ENCODE measurements around the gene SLC8A3.

The SLC8A3 gene

GRCh38 chr14:70047598-70048312 is 141.0 kb downstream of the SLC8A3 start:
- Mint-ChIP-seq H3K36me3 (ENCODE audit: insufficient read depth) (no peaks in the 10 kb centered on the region), H3K4me3 (no peak overlapping the region), H3K27ac (ENCODE audit: low read depth) (no peak overlapping the region), H3K27me3 (peaks cover 59% of the 10 kb centered on the region), H3K4me1 (no peaks in the 10 kb centered on the region), H3K9me3 (no peaks in the 10 kb centered on the region)
- ATAC-seq (replicated peaks; ENCODE audit: extremely low read depth, poor library complexity, severe bottlenecking) (no peak), DNase-seq (ENCODE audit: low spot score in 2 of 2) (no peak)

GRCh38 chr14:70045844-70046535 is 142.8 kb downstream of the SLC8A3 start:
- Mint-ChIP-seq H3K36me3 (ENCODE audit: insufficient read depth) (no peaks in the 10 kb centered on the region), H3K4me1 (no peaks in the 10 kb centered on the region), H3K9me3 (no peaks in the 10 kb centered on the region), H3K4me3 (no peak overlapping the region), H3K27ac (ENCODE audit: low read depth) (no peak overlapping the region), H3K27me3 (peaks cover 69% of the 10 kb centered on the region)
- ATAC-seq (replicated peaks; ENCODE audit: extremely low read depth, poor library complexity, severe bottlenecking) (no peak), DNase-seq (ENCODE audit: low spot score in 2 of 2) (no peak)

- H3K4me3 Mint-ChIP-seq: no peak overlapping the region
- ATAC-seq (replicated peaks; ENCODE audit: extremely low read depth, poor library complexity, severe bottlenecking) (no peak), DNase-seq (ENCODE audit: low spot score in 2 of 2) (no peak)
- no peaks in the 10 kb centered on the region for H3K36me3 Mint-ChIP-seq (ENCODE audit: insufficient read depth)
- H3K4me1 Mint-ChIP-seq: no peaks in the 10 kb centered on the region
- H3K27me3 Mint-ChIP-seq: peaks cover 75% of the 10 kb centered on the region
- H3K9me3 Mint-ChIP-seq: no peaks in the 10 kb centered on the region
- no peak overlapping the region for H3K27ac Mint-ChIP-seq (ENCODE audit: low read depth)
Measured at GRCh38 chr14:70045310-70045709, 143.4 kb downstream of the SLC8A3 start.

- Mint-ChIP-seq H3K27me3 (peaks cover 81% of the 10 kb centered on the region), H3K4me1 (no peaks in the 10 kb centered on the region), H3K27ac (ENCODE audit: low read depth) (no peak overlapping the region), H3K9me3 (no peaks in the 10 kb centered on the region), H3K4me3 (no peak overlapping the region), H3K36me3 (ENCODE audit: insufficient read depth) (no peaks in the 10 kb centered on the region)
- DNase-seq (ENCODE audit: low spot score in 2 of 2): no peak
- ATAC-seq (replicated peaks; ENCODE audit: extremely low read depth, poor library complexity, severe bottlenecking): no peak
Measured at GRCh38 chr14:70043001-70043400, 145.8 kb downstream of the SLC8A3 start.

- peaks cover 81% of the 10 kb centered on the region for H3K27me3 Mint-ChIP-seq
- no peak overlapping the region for H3K4me3 Mint-ChIP-seq
- H3K9me3 Mint-ChIP-seq: no peaks in the 10 kb centered on the region
- no peak overlapping the region for H3K27ac Mint-ChIP-seq (ENCODE audit: low read depth)
- ATAC-seq (replicated peaks; ENCODE audit: extremely low read depth, poor library complexity, severe bottlenecking) (no peak), DNase-seq (ENCODE audit: low spot score in 2 of 2) (no peak)
- H3K36me3 Mint-ChIP-seq (ENCODE audit: insufficient read depth): no peaks in the 10 kb centered on the region
- no peaks in the 10 kb centered on the region for H3K4me1 Mint-ChIP-seq
Measured at GRCh38 chr14:70036665-70037064, 152.1 kb downstream of the SLC8A3 start.

GRCh38 chr14:70034257-70034656 is 154.5 kb downstream of the SLC8A3 start:
- H3K36me3 Mint-ChIP-seq (ENCODE audit: insufficient read depth): no peaks in the 10 kb centered on the region
- H3K27ac Mint-ChIP-seq (ENCODE audit: low read depth): no peak overlapping the region
- ATAC-seq (replicated peaks; ENCODE audit: extremely low read depth, poor library complexity, severe bottlenecking) (no peak), DNase-seq (ENCODE audit: low spot score in 2 of 2) (no peak)
- peaks cover 66% of the 10 kb centered on the region for H3K27me3 Mint-ChIP-seq
- H3K9me3 Mint-ChIP-seq: no peaks in the 10 kb centered on the region
- H3K4me3 Mint-ChIP-seq: no peak overlapping the region
- no peaks in the 10 kb centered on the region for H3K4me1 Mint-ChIP-seq

- Mint-ChIP-seq H3K27me3 (peaks cover 59% of the 10 kb centered on the region), H3K9me3 (no peaks in the 10 kb centered on the region), H3K4me3 (no peak overlapping the region), H3K27ac (ENCODE audit: low read depth) (no peak overlapping the region), H3K4me1 (no peaks in the 10 kb centered on the region), H3K36me3 (ENCODE audit: insufficient read depth) (no peaks in the 10 kb centered on the region)
- ATAC-seq (replicated peaks; ENCODE audit: extremely low read depth, poor library complexity, severe bottlenecking) (no peak), DNase-seq (ENCODE audit: low spot score in 2 of 2) (no peak)
Measured at GRCh38 chr14:70033561-70033960, 155.2 kb downstream of the SLC8A3 start.

GRCh38 chr14:70033116-70033515 is 155.6 kb downstream of the SLC8A3 start:
- no peaks in the 10 kb centered on the region for H3K36me3 Mint-ChIP-seq (ENCODE audit: insufficient read depth)
- ATAC-seq (replicated peaks; ENCODE audit: extremely low read depth, poor library complexity, severe bottlenecking): no peak
- no peak overlapping the region for H3K27ac Mint-ChIP-seq (ENCODE audit: low read depth)
- no peak for DNase-seq (ENCODE audit: low spot score in 2 of 2)
- H3K9me3 Mint-ChIP-seq: no peaks in the 10 kb centered on the region
- H3K4me3 Mint-ChIP-seq: no peak overlapping the region
- H3K27me3 Mint-ChIP-seq: peaks cover 55% of the 10 kb centered on the region
- H3K4me1 Mint-ChIP-seq: no peaks in the 10 kb centered on the region

GRCh38 chr14:70032447-70032846 is 156.3 kb downstream of the SLC8A3 start:
- Mint-ChIP-seq H3K4me3 (no peak overlapping the region), H3K4me1 (no peaks in the 10 kb centered on the region), H3K9me3 (no peaks in the 10 kb centered on the region), H3K27ac (ENCODE audit: low read depth) (no peak overlapping the region), H3K36me3 (ENCODE audit: insufficient read depth) (no peaks in the 10 kb centered on the region), H3K27me3 (peaks cover 48% of the 10 kb centered on the region)
- no peak for ATAC-seq (replicated peaks; ENCODE audit: extremely low read depth, poor library complexity, severe bottlenecking)
- DNase-seq (ENCODE audit: low spot score in 2 of 2): no peak

GRCh38 chr14:70032016-70032415 is 156.7 kb downstream of the SLC8A3 start:
- H3K27ac Mint-ChIP-seq (ENCODE audit: low read depth): no peak overlapping the region
- no peak for DNase-seq (ENCODE audit: low spot score in 2 of 2)
- H3K36me3 Mint-ChIP-seq (ENCODE audit: insufficient read depth): no peaks in the 10 kb centered on the region
- H3K9me3 Mint-ChIP-seq: no peaks in the 10 kb centered on the region
- no peak for ATAC-seq (replicated peaks; ENCODE audit: extremely low read depth, poor library complexity, severe bottlenecking)
- peaks cover 47% of the 10 kb centered on the region for H3K27me3 Mint-ChIP-seq
- H3K4me1 Mint-ChIP-seq: no peaks in the 10 kb centered on the region
- no peak overlapping the region for H3K4me3 Mint-ChIP-seq

GRCh38 chr14:70029296-70030132 is 159.2 kb downstream of the SLC8A3 start:
- Mint-ChIP-seq H3K4me1 (no peaks in the 10 kb centered on the region), H3K9me3 (no peaks in the 10 kb centered on the region), H3K36me3 (ENCODE audit: insufficient read depth) (no peaks in the 10 kb centered on the region), H3K27me3 (peaks cover 28% of the 10 kb centered on the region), H3K4me3 (no peak overlapping the region), H3K27ac (ENCODE audit: low read depth) (no peak overlapping the region)
- ATAC-seq (replicated peaks; ENCODE audit: extremely low read depth, poor library complexity, severe bottlenecking) (no peak), DNase-seq (ENCODE audit: low spot score in 2 of 2) (no peak)

GRCh38 chr14:70027785-70028428 is 160.8 kb downstream of the SLC8A3 start:
- Mint-ChIP-seq H3K4me3 (no peak overlapping the region), H3K4me1 (no peaks in the 10 kb centered on the region), H3K27me3 (peaks cover 13% of the 10 kb centered on the region), H3K36me3 (ENCODE audit: insufficient read depth) (no peaks in the 10 kb centered on the region), H3K27ac (ENCODE audit: low read depth) (no peak overlapping the region), H3K9me3 (no peaks in the 10 kb centered on the region)
- ATAC-seq (replicated peaks; ENCODE audit: extremely low read depth, poor library complexity, severe bottlenecking): no peak
- peak in 1 of 2 donors; percentile 28 for DNase-seq (ENCODE audit: low spot score in 2 of 2)
